Astrocyte (in vitro differentiated cells and primary cell): ENCODE data around the gene NANOGP8.

ENCODE experiments used
- EZH2 ChIP-seq: IDR thresholded peaks from 2 replicates; pipeline ENCODE4 v1.6.1; 2012; ENCODE audit warnings: mild to moderate bottlenecking, low read length, inconsistent platforms; ENCODE audit not compliant: insufficient read depth
- TF ChIP-seq, protein P1 (sequence below): IDR thresholded peaks from 2 replicates; pipeline ENCODE4 v1.5.1; 2011; ENCODE audit warnings: low read depth, mild to moderate bottlenecking, inconsistent platforms, low read length, moderate library complexity; ENCODE audit not compliant: insufficient read depth

DNA sequence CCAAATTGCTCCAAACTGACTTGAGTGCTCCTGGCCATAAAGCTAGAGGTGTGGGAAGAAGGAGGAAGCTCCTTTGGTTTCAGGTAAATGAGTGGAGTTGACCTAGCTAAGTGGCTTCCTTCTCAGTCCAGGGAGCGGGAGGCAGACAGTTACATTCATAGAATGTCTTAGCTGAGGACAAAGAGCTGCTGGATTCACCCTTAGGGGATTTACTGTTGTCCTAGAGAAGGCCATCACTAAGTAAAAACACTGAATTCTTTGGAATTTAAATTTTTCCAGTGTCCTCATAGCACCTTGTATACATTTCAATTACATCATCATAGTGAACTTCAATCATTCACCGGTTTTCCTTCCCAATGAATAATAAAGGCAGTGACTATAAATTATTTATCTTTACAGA is 27.3 kb upstream of the NANOGP8 start:
- TF ChIP-seq, protein P1, sequence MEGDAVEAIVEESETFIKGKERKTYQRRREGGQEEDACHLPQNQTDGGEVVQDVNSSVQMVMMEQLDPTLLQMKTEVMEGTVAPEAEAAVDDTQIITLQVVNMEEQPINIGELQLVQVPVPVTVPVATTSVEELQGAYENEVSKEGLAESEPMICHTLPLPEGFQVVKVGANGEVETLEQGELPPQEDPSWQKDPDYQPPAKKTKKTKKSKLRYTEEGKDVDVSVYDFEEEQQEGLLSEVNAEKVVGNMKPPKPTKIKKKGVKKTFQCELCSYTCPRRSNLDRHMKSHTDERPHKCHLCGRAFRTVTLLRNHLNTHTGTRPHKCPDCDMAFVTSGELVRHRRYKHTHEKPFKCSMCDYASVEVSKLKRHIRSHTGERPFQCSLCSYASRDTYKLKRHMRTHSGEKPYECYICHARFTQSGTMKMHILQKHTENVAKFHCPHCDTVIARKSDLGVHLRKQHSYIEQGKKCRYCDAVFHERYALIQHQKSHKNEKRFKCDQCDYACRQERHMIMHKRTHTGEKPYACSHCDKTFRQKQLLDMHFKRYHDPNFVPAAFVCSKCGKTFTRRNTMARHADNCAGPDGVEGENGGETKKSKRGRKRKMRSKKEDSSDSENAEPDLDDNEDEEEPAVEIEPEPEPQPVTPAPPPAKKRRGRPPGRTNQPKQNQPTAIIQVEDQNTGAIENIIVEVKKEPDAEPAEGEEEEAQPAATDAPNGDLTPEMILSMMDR: no peak
- TF ChIP-seq EZH2: no peak
